SK-N-SH treated with all-trans-retinoic acid at 6 μM for 48 hours (cell line): Measurements from ENCODE around the gene CWC22.

Experiments used
- BACH2 ChIP-seq: fragments of 250-450 bp; sonication (Bioruptor Pico); IDR thresholded peaks from 2 replicates; pipeline ENCODE4 v1.9.0; 2021; ENCODE audit warnings: mild to moderate bottlenecking, borderline replicate concordance
- CSDC2 ChIP-seq: fragments of 250-450 bp; sonication (Bioruptor Pico); IDR thresholded peaks from 2 replicates; pipeline ENCODE4 v1.5.0; 2020; ENCODE audit warnings: mild to moderate bottlenecking, moderate library complexity
- CSRNP3 ChIP-seq: fragments of 250-450 bp; sonication (Bioruptor Pico); IDR thresholded peaks from 2 replicates; pipeline ENCODE4 v1.5.1; 2021; ENCODE audit warnings: mild to moderate bottlenecking, moderate library complexity
- ESRRG ChIP-seq: fragments of 250-450 bp; sonication (Bioruptor Pico); IDR thresholded peaks from 2 replicates; pipeline ENCODE4 v1.6.1; 2021; ENCODE audit warnings: mild to moderate bottlenecking
- OSR1 ChIP-seq: fragments of 250-450 bp; sonication (Bioruptor Pico); IDR thresholded peaks from 2 replicates; pipeline ENCODE4 v1.8.0; 2022; ENCODE audit warnings: moderate library complexity, mild to moderate bottlenecking, inconsistent platforms
- PPARA ChIP-seq: fragments of 250-450 bp; sonication (Bioruptor Pico); IDR thresholded peaks from 2 replicates; pipeline ENCODE4 v1.5.0; 2020; ENCODE audit warnings: mild to moderate bottlenecking, borderline replicate concordance
- ZFP3 ChIP-seq: fragments of 250-450 bp; sonication (Bioruptor Pico); IDR thresholded peaks from 2 replicates; pipeline ENCODE4 v1.5.0; 2020; ENCODE audit warnings: mild to moderate bottlenecking, moderate library complexity
- ZFP30 ChIP-seq: fragments of 450-650 bp; formaldehyde crosslinking; IDR thresholded peaks from 2 replicates; pipeline ENCODE4 v1.5.0; 2022; ENCODE audit warnings: mild to moderate bottlenecking, moderate library complexity
- TF ChIP-seq, protein P1 (sequence below): fragments of 250-450 bp; sonication (Bioruptor Pico); IDR thresholded peaks from 2 replicates; pipeline ENCODE4 v1.5.1; 2020; ENCODE audit warnings: low read depth, mild to moderate bottlenecking, moderate library complexity

DNA sequence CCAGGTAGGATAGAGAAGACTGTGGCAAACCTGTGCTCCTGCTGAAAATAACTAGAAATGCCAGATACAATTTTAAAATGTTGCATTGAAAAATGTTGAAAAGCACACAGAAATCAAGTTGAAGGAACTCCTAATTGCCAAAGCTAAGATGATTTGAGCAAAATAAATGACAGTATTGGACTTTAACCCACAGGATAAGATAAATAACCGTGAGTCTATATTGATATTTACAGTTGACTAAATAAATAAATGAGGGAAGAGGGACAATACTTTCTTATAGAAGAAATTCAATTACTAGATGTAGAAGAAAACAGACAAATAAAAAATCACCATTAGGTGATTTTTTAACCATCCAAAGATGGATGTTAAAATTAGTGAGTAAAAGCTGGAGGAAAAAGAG lies 59.0 kb downstream of the CWC22 start:
- TF ChIP-seq PPARA, result no peak
- no peak for TF ChIP-seq ZFP30 (CRISPR knock-in tag)
- TF ChIP-seq CSRNP3, result no peak
- TF ChIP-seq OSR1 (CRISPR knock-in tag), result no peak
- TF ChIP-seq CSDC2 (CRISPR knock-in tag), result no peak
- no peak for TF ChIP-seq BACH2 (CRISPR knock-in tag)
- TF ChIP-seq, protein P1, sequence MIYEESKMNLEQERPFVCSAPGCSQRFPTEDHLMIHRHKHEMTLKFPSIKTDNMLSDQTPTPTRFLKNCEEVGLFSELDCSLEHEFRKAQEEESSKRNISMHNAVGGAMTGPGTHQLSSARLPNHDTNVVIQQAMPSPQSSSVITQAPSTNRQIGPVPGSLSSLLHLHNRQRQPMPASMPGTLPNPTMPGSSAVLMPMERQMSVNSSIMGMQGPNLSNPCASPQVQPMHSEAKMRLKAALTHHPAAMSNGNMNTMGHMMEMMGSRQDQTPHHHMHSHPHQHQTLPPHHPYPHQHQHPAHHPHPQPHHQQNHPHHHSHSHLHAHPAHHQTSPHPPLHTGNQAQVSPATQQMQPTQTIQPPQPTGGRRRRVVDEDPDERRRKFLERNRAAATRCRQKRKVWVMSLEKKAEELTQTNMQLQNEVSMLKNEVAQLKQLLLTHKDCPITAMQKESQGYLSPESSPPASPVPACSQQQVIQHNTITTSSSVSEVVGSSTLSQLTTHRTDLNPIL (CRISPR knock-in tag), result no peak
- no peak for TF ChIP-seq ESRRG (CRISPR knock-in tag)
- TF ChIP-seq ZFP3 (CRISPR knock-in tag), result no peak
